Esophagus muscularis mucosa (tissue), 4 donors: ENCODE measurements around the gene KCNJ12. TPM values are rescaled to one million over a fixed set of nuclear protein-coding genes. Genes with fewer than 3 reads are reported as not detected.
"Not testable (repeated sequence)": the region's sequence is repeated elsewhere in the genome, so short reads cannot be mapped to it uniquely, and the experiment has no call there.

ENCODE experiments used
- DNase-seq: peaks from one replicate; pipeline ENCODE4 v3.0.0-alpha.2; 2017; ENCODE audit errors: extremely low spot score
- H3K27ac ChIP-seq, 4 donors: fragments of 200-600 bp; sonication (generic); replicated peaks in 1 of 4; 1 replicate in 3 of 4; 2 replicates in 1 of 4; pipeline ENCODE4 v1.5.1; 2016 to 2019; ENCODE audit warnings: mild to moderate bottlenecking in 1 of 4
- H3K27me3 ChIP-seq, 4 donors: fragments of 200-600 bp; sonication (generic); one replicate each; pipeline versions ENCODE4 v1.5.1 to v1.6.0; 2016 to 2019
- H3K36me3 ChIP-seq, 4 donors: fragments of 200-600 bp; sonication (generic); one replicate each; pipeline ENCODE4 v1.5.1; 2016 to 2019
- H3K4me1 ChIP-seq, 4 donors: fragments of 200-600 bp; sonication (generic); one replicate each; pipeline ENCODE4 v1.5.1; 2016 to 2019
- H3K4me3 ChIP-seq, 4 donors: fragments of 200-600 bp; sonication (generic); 1 replicate in 2 of 4; 2 replicates in 2 of 4; pipeline ENCODE4 v1.5.1; 2016 to 2019; ENCODE audit warnings: mild to moderate bottlenecking in 4 of 4, moderate library complexity in 1 of 4
- H3K9me3 ChIP-seq, 4 donors: fragments of 200-600 bp; sonication (generic); 1 replicate in 3 of 4; 2 replicates in 1 of 4; pipeline ENCODE4 v1.5.1; 2016 to 2019
- EP300 ChIP-seq: sonication (generic); formaldehyde crosslinking; IDR thresholded peaks from one replicate; pipeline ENCODE4 v1.6.1; 2017; ENCODE audit warnings: antibody characterized with exemption
- POLR2A ChIP-seq: fragments of 450-650 bp; IDR thresholded peaks from one replicate; pipeline ENCODE4 v1.6.1; 2017; ENCODE audit warnings: antibody characterized with exemption, moderate library complexity, mild to moderate bottlenecking, low read depth
- POLR2AphosphoS5 ChIP-seq, 2 donors: sonication (generic); formaldehyde crosslinking; IDR thresholded peaks; one replicate each; pipeline ENCODE4 v1.6.1; 2017; ENCODE audit warnings: antibody characterized with exemption in 2 of 2
- WGBS: methylation state at CpG from one replicate; pipeline ENCODE4 v1.1.5; 2018; 5-methylcytosine and 5-hydroxymethylcytosine counted together
- intact Hi-C: fragments of 100-400 bp; cut with DNase I; formaldehyde crosslinking; loops from one replicate; pipeline ENCODE4 v1.15.1; 2023
- total RNA-seq, 4 donors: library from RNA; depleted of rRNA; stranded (reverse); fragments of >200 nt; gene quantifications; one replicate each; pipeline versions ENCODE4 v1.1.0 to v1.2.1, GENCODE V29; 2016
- TF ChIP-seq, protein P1 (sequence below), 3 experiments: fragments of 200-600 bp in 2 of 3; fragments of 450-650 bp in 1 of 3; sonication (generic) in 2 of 3; IDR thresholded peaks; one replicate each; pipeline ENCODE4 v1.5.1; 2017 to 2019; ENCODE audit warnings: antibody characterized with exemption in 3 of 3, mild to moderate bottlenecking in 2 of 3, moderate library complexity in 1 of 3

Gene KCNJ12
- total RNA-seq, 4 donors from 2014 or later, result 0.83 to 2.1 (median 1.5) TPM

DNA sequence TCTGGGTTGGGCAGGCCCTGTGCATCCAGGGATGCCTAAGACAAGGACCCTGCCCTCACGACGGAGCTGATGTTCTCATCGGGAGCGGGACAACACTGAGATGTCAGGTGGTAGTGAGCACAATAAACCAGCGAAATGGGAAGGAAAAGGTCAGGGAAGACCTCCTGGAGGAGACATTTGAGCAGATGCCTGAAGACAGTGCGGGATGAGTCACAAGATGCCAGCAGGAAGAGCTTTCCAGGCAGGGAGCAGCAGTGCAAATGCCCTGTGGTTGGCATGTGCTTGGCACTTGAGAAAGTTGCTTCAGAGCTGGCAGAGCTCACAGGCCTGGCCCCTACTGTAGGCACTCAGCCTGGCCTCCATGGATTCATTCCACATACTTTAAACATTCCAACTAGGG, 28.5 kb upstream of the KCNJ12 start:
- H3K27ac ChIP-seq, H3K27me3 ChIP-seq, intact Hi-C loops, DNase-seq, H3K9me3 ChIP-seq, H3K4me3 ChIP-seq, H3K36me3 ChIP-seq: not testable (repeated sequence)
- 98% methylated on average over 6 of the region's 6 CpGs for WGBS
- peaks cover 0 to 11% (median 0%) of the 10 kb centered on the region in 4 donors for H3K4me1 ChIP-seq

DNA sequence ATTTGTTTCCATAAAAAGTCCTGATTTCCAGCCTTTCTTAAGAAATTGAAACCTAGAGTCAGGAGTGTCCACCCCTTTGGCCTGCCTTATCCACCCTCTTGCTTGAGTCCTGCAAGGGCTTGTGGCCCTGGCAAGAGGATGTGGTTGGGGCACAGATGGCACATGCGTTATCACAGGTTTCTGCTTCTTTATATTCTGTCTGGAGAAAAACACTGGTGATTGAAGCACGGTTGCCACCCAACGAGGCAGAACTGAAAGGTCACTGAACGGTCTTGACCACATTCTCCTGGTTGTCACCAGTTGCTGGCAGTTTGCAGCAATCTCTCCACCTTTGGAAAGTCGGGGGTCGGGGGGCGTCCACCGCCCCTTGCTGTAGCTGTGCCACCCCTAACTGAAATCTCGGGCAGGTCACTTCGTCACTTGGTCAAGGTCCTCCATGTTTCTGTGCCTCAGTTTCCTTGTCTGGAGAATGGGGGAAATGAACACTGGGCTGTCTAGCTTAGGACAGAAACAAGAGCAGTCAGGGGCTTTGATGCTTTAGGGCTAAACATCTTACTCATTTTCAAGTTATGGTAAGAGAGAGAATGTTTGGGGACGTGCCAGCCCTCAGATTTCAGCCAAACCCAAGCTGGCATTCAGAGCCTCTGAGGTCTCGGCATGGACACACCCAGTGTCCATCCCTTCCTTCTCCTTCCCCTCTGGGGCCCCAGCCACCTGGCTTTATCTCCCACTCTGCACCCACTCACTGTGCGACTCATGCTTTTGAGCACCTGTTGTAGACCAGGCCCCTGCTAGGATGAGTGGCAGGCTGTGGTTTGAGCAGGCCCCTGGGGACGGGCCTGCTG, 27.9 kb upstream of the KCNJ12 start:
- DNase-seq, result not testable (repeated sequence)
- H3K4me1 ChIP-seq, result peaks cover 0 to 11% (median 0%) of the 10 kb centered on the region in 4 donors
- 40% methylated on average over 2 of the region's 14 CpGs for WGBS

DNA sequence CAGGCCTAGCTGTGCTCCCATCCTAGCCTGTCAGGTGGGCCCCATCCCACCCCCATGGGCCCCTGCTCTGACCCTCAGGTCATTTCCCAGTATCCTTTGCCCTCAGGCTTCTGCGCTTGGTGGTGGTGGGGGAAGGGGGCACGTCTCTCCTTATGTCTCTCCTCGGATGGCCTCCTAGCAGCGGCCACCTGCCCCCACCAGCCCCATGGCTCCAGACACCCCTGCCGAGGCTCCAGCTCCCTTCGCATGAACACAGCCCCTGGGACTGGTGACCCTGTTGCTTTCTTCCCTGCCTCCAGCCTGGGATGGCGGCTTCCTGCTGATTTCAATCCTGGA, 27.3 kb upstream of the KCNJ12 start:
- H3K9me3 ChIP-seq, DNase-seq, H3K4me3 ChIP-seq, H3K27me3 ChIP-seq, intact Hi-C loops, H3K27ac ChIP-seq, H3K36me3 ChIP-seq: not testable (repeated sequence)
- peaks cover 0 to 11% (median 0%) of the 10 kb centered on the region in 4 donors for H3K4me1 ChIP-seq
- WGBS, result 90% methylated on average over 4 of the region's 7 CpGs

More for the DNA sequence above, 27.9 kb upstream of the KCNJ12 start:
- intact Hi-C loops, H3K27ac ChIP-seq, H3K9me3 ChIP-seq, H3K36me3 ChIP-seq, H3K27me3 ChIP-seq, H3K4me3 ChIP-seq: not testable (repeated sequence)

DNA sequence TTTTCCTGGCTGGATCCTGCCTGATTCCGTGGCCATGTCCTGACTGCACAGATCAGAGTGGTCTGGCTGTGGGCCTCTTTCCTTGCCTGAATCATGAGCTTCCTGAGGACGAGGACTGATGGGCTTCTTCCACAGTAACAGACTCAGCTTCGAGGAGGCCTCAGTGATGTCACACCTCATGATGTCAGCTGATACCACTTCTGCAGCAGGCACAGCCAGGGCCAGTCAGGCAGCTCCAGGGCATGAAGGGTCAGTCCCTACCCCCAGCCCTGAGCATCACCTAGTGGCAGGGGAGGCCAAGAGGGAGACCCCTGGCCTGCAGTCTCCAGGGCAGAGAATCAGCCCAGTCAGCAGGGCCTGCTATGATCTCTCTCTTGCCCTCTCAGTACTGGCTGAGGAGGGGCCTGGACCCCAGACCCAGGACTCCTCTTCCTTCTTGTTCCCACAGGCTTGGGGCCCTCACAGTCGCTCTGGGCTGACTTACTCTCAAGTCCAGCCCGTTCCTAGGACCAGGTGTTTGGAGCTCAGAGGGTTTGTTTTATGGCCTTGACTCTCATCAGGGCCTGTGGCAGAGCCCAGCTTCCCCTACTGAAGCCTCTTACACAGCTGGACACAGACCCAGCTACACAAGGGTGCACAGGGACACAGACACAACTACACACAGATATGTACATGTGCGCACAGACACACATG, 26.7 kb upstream of the KCNJ12 start:
- H3K27ac ChIP-seq, H3K36me3 ChIP-seq, H3K4me3 ChIP-seq, intact Hi-C loops, DNase-seq, H3K27me3 ChIP-seq, H3K9me3 ChIP-seq: not testable (repeated sequence)
- H3K4me1 ChIP-seq, result peaks cover 0 to 11% (median 0%) of the 10 kb centered on the region in 4 donors
- WGBS, result 88% methylated on average over 3 of the region's 6 CpGs

DNA sequence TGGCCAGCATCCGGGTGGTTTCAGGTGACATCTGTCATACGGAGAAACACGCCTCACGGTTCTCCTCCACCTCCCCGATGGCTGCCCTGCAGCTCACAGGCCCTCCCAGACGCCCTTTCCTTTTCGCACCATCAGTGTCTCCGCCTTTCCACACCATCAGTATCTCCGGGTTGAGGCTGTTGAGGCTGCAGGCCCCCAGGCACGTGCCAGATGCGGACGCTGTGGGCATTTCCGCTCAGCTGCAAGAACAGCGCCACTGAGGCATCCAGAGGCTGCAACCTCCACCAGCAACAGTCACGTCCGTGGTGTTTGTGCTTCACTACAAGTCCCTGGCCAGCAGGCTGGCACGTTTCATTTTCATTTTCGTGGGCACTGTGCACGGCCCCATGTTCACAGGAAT, 25.7 kb upstream of the KCNJ12 start:
- 74% methylated on average over 3 of the region's 19 CpGs for WGBS
- H3K9me3 ChIP-seq, H3K36me3 ChIP-seq, H3K4me1 ChIP-seq, H3K27ac ChIP-seq, DNase-seq, intact Hi-C loops, H3K27me3 ChIP-seq, H3K4me3 ChIP-seq: not testable (repeated sequence)

DNA sequence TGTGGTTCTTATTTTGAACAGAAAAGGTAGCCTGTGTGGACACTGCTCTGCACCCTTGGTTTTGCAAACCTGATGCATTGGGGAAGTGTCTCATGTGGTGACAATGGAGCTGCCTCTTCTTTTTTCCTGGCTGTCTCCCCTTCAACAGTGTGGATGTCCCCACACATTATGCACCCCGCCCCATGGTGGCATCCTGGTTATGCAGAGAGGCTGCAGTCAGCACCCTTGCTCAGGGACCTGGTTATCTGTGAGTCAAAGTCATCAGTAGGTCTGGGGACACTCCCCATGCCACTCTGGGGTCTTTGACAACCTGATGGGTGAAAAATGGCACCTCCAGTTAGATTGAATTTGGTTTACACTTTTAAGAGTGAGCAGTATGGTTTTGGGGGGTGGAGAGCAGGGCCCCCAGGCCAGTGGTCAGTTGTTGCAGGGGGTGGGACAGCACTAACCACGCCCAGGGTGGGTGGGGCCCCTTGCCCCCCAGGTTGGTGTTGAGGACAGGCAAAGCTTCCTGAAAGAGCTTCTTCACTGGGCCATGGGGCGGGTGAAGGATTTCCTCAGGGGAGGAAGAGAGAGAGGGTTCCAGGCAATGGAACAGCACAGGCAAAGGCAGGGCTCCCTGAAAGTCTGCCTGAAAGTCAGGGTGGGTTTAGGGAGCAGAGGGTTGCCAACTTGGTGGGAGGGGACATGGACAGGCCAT, 24.6 kb upstream of the KCNJ12 start:
- H3K9me3 ChIP-seq, result no peaks in the 10 kb centered on the region
- no peaks in the 10 kb centered on the region for H3K27me3 ChIP-seq
- intact Hi-C loops, result no loop called here
- peaks cover 0 to 8% (median 0%) of the 10 kb centered on the region in 4 donors for H3K4me1 ChIP-seq
- no peaks in the 10 kb centered on the region for H3K36me3 ChIP-seq
- DNase-seq, result no peak
- TF ChIP-seq EP300 (no peak), POLR2A (no peak), POLR2AphosphoS5 (IDR thresholded peaks at IDR 0.05) (no peak)
- TF ChIP-seq, protein P1, sequence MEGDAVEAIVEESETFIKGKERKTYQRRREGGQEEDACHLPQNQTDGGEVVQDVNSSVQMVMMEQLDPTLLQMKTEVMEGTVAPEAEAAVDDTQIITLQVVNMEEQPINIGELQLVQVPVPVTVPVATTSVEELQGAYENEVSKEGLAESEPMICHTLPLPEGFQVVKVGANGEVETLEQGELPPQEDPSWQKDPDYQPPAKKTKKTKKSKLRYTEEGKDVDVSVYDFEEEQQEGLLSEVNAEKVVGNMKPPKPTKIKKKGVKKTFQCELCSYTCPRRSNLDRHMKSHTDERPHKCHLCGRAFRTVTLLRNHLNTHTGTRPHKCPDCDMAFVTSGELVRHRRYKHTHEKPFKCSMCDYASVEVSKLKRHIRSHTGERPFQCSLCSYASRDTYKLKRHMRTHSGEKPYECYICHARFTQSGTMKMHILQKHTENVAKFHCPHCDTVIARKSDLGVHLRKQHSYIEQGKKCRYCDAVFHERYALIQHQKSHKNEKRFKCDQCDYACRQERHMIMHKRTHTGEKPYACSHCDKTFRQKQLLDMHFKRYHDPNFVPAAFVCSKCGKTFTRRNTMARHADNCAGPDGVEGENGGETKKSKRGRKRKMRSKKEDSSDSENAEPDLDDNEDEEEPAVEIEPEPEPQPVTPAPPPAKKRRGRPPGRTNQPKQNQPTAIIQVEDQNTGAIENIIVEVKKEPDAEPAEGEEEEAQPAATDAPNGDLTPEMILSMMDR (IDR thresholded peaks at IDR 0.05), result no peak
- 84% methylated on average over 3 of the region's 3 CpGs for WGBS
- H3K4me3 ChIP-seq, result no peak overlapping the region
- H3K27ac ChIP-seq, result no peak overlapping the region

DNA sequence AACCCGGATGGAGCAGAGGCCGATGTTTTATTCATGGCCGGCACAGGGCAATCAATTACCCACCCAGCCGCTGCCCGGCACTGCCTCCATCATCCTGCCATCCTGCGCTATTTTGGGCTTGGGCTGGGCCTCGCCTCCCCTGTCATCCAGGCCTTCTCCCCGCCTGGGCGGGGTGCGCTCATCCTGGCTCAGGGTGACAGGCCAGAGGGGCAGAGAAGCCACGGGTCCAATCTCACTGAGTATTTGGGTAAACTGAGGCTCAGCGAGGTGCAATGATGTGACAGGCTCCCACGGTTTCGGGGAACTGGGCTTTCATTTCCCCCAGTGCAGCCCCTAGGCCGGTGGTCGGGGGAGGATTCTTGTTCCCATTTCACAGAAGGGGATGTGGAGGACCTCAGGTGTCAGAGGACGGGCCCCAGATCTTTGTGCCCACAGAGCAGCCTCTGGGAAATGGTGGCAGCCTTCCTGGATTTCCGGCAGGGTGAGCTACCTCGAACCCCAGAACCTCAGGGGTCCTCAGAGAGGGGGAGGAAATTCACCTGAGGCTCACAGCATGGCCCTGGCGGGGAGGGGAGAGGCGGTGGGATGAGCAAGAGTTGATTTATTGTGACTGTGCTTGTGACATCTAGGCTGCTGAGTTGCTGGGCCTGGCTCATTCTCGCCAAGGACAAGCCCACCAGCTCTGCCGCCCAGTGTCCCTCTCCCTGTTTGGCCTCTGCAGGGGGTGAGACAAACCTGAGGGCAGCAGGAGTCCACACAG, 23.8 kb upstream of the KCNJ12 start:
- WGBS, result 93% methylated on average over 20 of the region's 23 CpGs
- H3K27me3 ChIP-seq, result no peaks in the 10 kb centered on the region
- DNase-seq, result no peak
- H3K27ac ChIP-seq, result no peak overlapping the region
- H3K36me3 ChIP-seq, result no peaks in the 10 kb centered on the region
- no peak overlapping the region for H3K4me3 ChIP-seq
- intact Hi-C loops, result no loop called here
- TF ChIP-seq EP300 (no peak), POLR2AphosphoS5 (IDR thresholded peaks at IDR 0.05) (no peak), POLR2A (no peak)
- TF ChIP-seq, protein P1 (IDR thresholded peaks at IDR 0.05), result no peak
- no peaks in the 10 kb centered on the region for H3K4me1 ChIP-seq
- H3K9me3 ChIP-seq, result no peaks in the 10 kb centered on the region
